ENCODE data around the gene UNC79. TPM values are rescaled to one million over a fixed set of nuclear protein-coding genes. Genes with fewer than 3 reads are reported as not detected.
"Not testable (repeated sequence)": the region's sequence is repeated elsewhere in the genome, so short reads cannot be mapped to it uniquely, and the experiment has no call there.

Gene UNC79
- total and polyA plus RNA-seq, 2 donors, result 0.11 to 1.1 TPM

- Histone ChIP-seq H3K4me3 (ENCODE audit: low read depth, low read length) (no peak overlapping the region), H3K27ac (ENCODE audit: low read depth) (no peak overlapping the region), H3K4me1 (ENCODE audit: insufficient read depth) (no peaks in the 10 kb centered on the region), H3K36me3 (ENCODE audit: insufficient read depth) (no peaks in the 10 kb centered on the region)
- 87% methylated on average over 1 of the region's 1 CpG for WGBS
- no peak for DNase-seq (ENCODE audit: extremely low spot score)
Measured at GRCh38 chr14:93458234-93458633, 27.5 kb downstream of the UNC79 start.

GRCh38 chr14:93462479-93462878 is 31.7 kb downstream of the UNC79 start:
- H3K4me3 ChIP-seq (ENCODE audit: low read depth, low read length), result no peak overlapping the region
- 20% methylated on average over 3 of the region's 3 CpGs for WGBS
- H3K36me3 ChIP-seq (ENCODE audit: insufficient read depth), result no peaks in the 10 kb centered on the region
- no peaks in the 10 kb centered on the region for H3K4me1 ChIP-seq (ENCODE audit: insufficient read depth)
- no peak for DNase-seq (ENCODE audit: extremely low spot score)
- H3K27ac ChIP-seq (ENCODE audit: low read depth), result no peak overlapping the region

- DNase-seq (ENCODE audit: extremely low spot score), result no peak
- H3K4me3 ChIP-seq (ENCODE audit: low read depth, low read length), result no peak overlapping the region
- no peaks in the 10 kb centered on the region for H3K36me3 ChIP-seq (ENCODE audit: insufficient read depth)
- WGBS, result 26% methylated on average over 5 of the region's 5 CpGs
- H3K27ac ChIP-seq (ENCODE audit: low read depth), result no peak overlapping the region
- H3K4me1 ChIP-seq (ENCODE audit: insufficient read depth), result no peaks in the 10 kb centered on the region
Measured at GRCh38 chr14:93464271-93464670, 33.5 kb downstream of the UNC79 start.

- no peaks in the 10 kb centered on the region for H3K4me1 ChIP-seq (ENCODE audit: insufficient read depth)
- no peak overlapping the region for H3K27ac ChIP-seq (ENCODE audit: low read depth)
- no peak for DNase-seq (ENCODE audit: extremely low spot score)
- no peak overlapping the region for H3K4me3 ChIP-seq (ENCODE audit: low read depth, low read length)
- H3K36me3 ChIP-seq (ENCODE audit: insufficient read depth), result no peaks in the 10 kb centered on the region
- 74% methylated on average over 6 of the region's 6 CpGs for WGBS
Measured at GRCh38 chr14:93475471-93475870, 44.7 kb downstream of the UNC79 start.

GRCh38 chr14:93476305-93476704 is 45.6 kb downstream of the UNC79 start:
- Histone ChIP-seq H3K4me1 (ENCODE audit: insufficient read depth) (no peaks in the 10 kb centered on the region), H3K27ac (ENCODE audit: low read depth) (no peak overlapping the region), H3K4me3 (ENCODE audit: low read depth, low read length) (no peak overlapping the region), H3K36me3 (ENCODE audit: insufficient read depth) (no peaks in the 10 kb centered on the region)
- WGBS, result 82% methylated on average over 3 of the region's 3 CpGs
- DNase-seq (ENCODE audit: extremely low spot score), result no peak

- H3K36me3 ChIP-seq (ENCODE audit: insufficient read depth); DNase-seq (ENCODE audit: extremely low spot score); H3K4me3 ChIP-seq (ENCODE audit: low read depth, low read length); H3K4me1 ChIP-seq (ENCODE audit: insufficient read depth); H3K27ac ChIP-seq (ENCODE audit: low read depth): not testable (repeated sequence)
- 43% methylated on average over 2 of the region's 2 CpGs for WGBS
Measured at GRCh38 chr14:93479074-93479473, 48.3 kb downstream of the UNC79 start.

- Histone ChIP-seq H3K27ac (ENCODE audit: low read depth) (no peak overlapping the region), H3K36me3 (ENCODE audit: insufficient read depth) (no peaks in the 10 kb centered on the region), H3K4me1 (ENCODE audit: insufficient read depth) (no peaks in the 10 kb centered on the region), H3K4me3 (ENCODE audit: low read depth, low read length) (no peak overlapping the region)
- no peak for DNase-seq (ENCODE audit: extremely low spot score)
Measured at GRCh38 chr14:93480867-93481266, 50.1 kb downstream of the UNC79 start.

- WGBS, result 66% methylated on average over 2 of the region's 2 CpGs
- Histone ChIP-seq H3K36me3 (ENCODE audit: insufficient read depth) (no peaks in the 10 kb centered on the region), H3K4me1 (ENCODE audit: insufficient read depth) (no peaks in the 10 kb centered on the region), H3K27ac (ENCODE audit: low read depth) (no peak overlapping the region), H3K4me3 (ENCODE audit: low read depth, low read length) (no peak overlapping the region)
- no peak for DNase-seq (ENCODE audit: extremely low spot score)
Measured at GRCh38 chr14:93481758-93482157, 51.0 kb downstream of the UNC79 start.

GRCh38 chr14:93490001-93490400 is 59.3 kb downstream of the UNC79 start:
- no peaks in the 10 kb centered on the region for H3K4me1 ChIP-seq (ENCODE audit: insufficient read depth)
- H3K4me3 ChIP-seq (ENCODE audit: low read depth, low read length), result no peak overlapping the region
- DNase-seq (ENCODE audit: extremely low spot score), result no peak
- WGBS, result 73% methylated on average over 1 of the region's 1 CpG
- H3K27ac ChIP-seq (ENCODE audit: low read depth), result no peak overlapping the region
- no peaks in the 10 kb centered on the region for H3K36me3 ChIP-seq (ENCODE audit: insufficient read depth)

- no peak for DNase-seq (ENCODE audit: extremely low spot score)
- WGBS, result 67% methylated on average over 5 of the region's 5 CpGs
- Histone ChIP-seq H3K4me3 (ENCODE audit: low read depth, low read length) (no peak overlapping the region), H3K36me3 (ENCODE audit: insufficient read depth) (no peaks in the 10 kb centered on the region), H3K4me1 (ENCODE audit: insufficient read depth) (no peaks in the 10 kb centered on the region), H3K27ac (ENCODE audit: low read depth) (no peak overlapping the region)
Measured at GRCh38 chr14:93493054-93493453, 62.3 kb downstream of the UNC79 start.

GRCh38 chr14:93493622-93494021 is 62.9 kb downstream of the UNC79 start:
- not testable (repeated sequence) for H3K36me3 ChIP-seq (ENCODE audit: insufficient read depth); H3K27ac ChIP-seq (ENCODE audit: low read depth); H3K4me3 ChIP-seq (ENCODE audit: low read depth, low read length); DNase-seq (ENCODE audit: extremely low spot score); H3K4me1 ChIP-seq (ENCODE audit: insufficient read depth)
- 79% methylated on average over 2 of the region's 2 CpGs for WGBS

- 79% methylated on average over 3 of the region's 3 CpGs for WGBS
- Histone ChIP-seq H3K4me1 (ENCODE audit: insufficient read depth) (no peaks in the 10 kb centered on the region), H3K4me3 (ENCODE audit: low read depth, low read length) (no peak overlapping the region), H3K36me3 (ENCODE audit: insufficient read depth) (no peaks in the 10 kb centered on the region), H3K27ac (ENCODE audit: low read depth) (no peak overlapping the region)
- DNase-seq (ENCODE audit: extremely low spot score), result no peak
Measured at GRCh38 chr14:93496856-93497741, 66.4 kb downstream of the UNC79 start.

- H3K27ac ChIP-seq (ENCODE audit: low read depth), result no peak overlapping the region
- no peaks in the 10 kb centered on the region for H3K4me1 ChIP-seq (ENCODE audit: insufficient read depth)
- no peak overlapping the region for H3K4me3 ChIP-seq (ENCODE audit: low read depth, low read length)
- 42% methylated on average over 1 of the region's 1 CpG for WGBS
- no peaks in the 10 kb centered on the region for H3K36me3 ChIP-seq (ENCODE audit: insufficient read depth)
- no peak for DNase-seq (ENCODE audit: extremely low spot score)
Measured at GRCh38 chr14:93510056-93510455, 79.3 kb downstream of the UNC79 start.

- H3K4me1 ChIP-seq (ENCODE audit: insufficient read depth), result no peaks in the 10 kb centered on the region
- H3K36me3 ChIP-seq (ENCODE audit: insufficient read depth), result no peaks in the 10 kb centered on the region
- no peak for DNase-seq (ENCODE audit: extremely low spot score)
- no peak overlapping the region for H3K4me3 ChIP-seq (ENCODE audit: low read depth, low read length)
- 85% methylated on average over 5 of the region's 5 CpGs for WGBS
- H3K27ac ChIP-seq (ENCODE audit: low read depth), result no peak overlapping the region
Measured at GRCh38 chr14:93511001-93511400, 80.3 kb downstream of the UNC79 start.

Data from urinary bladder (tissue), 4 donors.